ENCODE results near the gene MAGED2.

The MAGED2 gene

GRCh38 chrX:54808109-54808604 lies 612 bp downstream of the MAGED2 start:
- H4K20me1 ChIP-seq (ENCODE audit: insufficient read depth): no peaks in the 10 kb centered on the region
- H3K4me2 ChIP-seq: peak overlapping the region; percentile 63
- no peak overlapping the region for H3K27ac ChIP-seq
- peak overlapping the region; percentile 90 for H2AFZ ChIP-seq (ENCODE audit: low read depth)
- no peaks in the 10 kb centered on the region for H3K36me3 ChIP-seq (ENCODE audit: insufficient read depth)
- no peak for TF ChIP-seq CTCF (conservative IDR thresholded peaks at IDR 0.05; ENCODE audit: low read depth, low read length)
- H3K9ac ChIP-seq: peak overlapping the region; percentile 47; the same call in 1 of the 2 replicates
- H3K4me3 ChIP-seq (IDR thresholded peaks at IDR 0.05; ENCODE audit: insufficient read depth, low read depth, low read length): no peak overlapping the region
- no peaks in the 10 kb centered on the region for H3K27me3 ChIP-seq (ENCODE audit: insufficient read depth, low read depth)
- H3K4me1 ChIP-seq (ENCODE audit: low read depth, poor library complexity, severe bottlenecking): peaks cover 7% of the 10 kb centered on the region
- H3K79me2 ChIP-seq (ENCODE audit: insufficient read depth, low read depth): no peaks in the 10 kb centered on the region

- H3K4me1 ChIP-seq (ENCODE audit: low read depth, poor library complexity, severe bottlenecking): peaks cover 7% of the 10 kb centered on the region
- no peaks in the 10 kb centered on the region for H3K27me3 ChIP-seq (ENCODE audit: insufficient read depth, low read depth)
- no peak overlapping the region for H3K4me3 ChIP-seq (IDR thresholded peaks at IDR 0.05; ENCODE audit: insufficient read depth, low read depth, low read length)
- no peaks in the 10 kb centered on the region for H3K36me3 ChIP-seq (ENCODE audit: insufficient read depth)
- no peaks in the 10 kb centered on the region for H3K79me2 ChIP-seq (ENCODE audit: insufficient read depth, low read depth)
- no peaks in the 10 kb centered on the region for H4K20me1 ChIP-seq (ENCODE audit: insufficient read depth)
- H3K4me2 ChIP-seq: peak overlapping the region; percentile 94
- no peak overlapping the region for H3K27ac ChIP-seq
- H2AFZ ChIP-seq (ENCODE audit: low read depth): peak overlapping the region; percentile 90
- H3K9ac ChIP-seq: peak overlapping the region; percentile 47; the same call in 1 of the 2 replicates
- TF ChIP-seq CTCF (conservative IDR thresholded peaks at IDR 0.05; ENCODE audit: low read depth, low read length): no peak
Observed at GRCh38 chrX:54808605-54809483, 1.3 kb downstream of the MAGED2 start.

DNA sequence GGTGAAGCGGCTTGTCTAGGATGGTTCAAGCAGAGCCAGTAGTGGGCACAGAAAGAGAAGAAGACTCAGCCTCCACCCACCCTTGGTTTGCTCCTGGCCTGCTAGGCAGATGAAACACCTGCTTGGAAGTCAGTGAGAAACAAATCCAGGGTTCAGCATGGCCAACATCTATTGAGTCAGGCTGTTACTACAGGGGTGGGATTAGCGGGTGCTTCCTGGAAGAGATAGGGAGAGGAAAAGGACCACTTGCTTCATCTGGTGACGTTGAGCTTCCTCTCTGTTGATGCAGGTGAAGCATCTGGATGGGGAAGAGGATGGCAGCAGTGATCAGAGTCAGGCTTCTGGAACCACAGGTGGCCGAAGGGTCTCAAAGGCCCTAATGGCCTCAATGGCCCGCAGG lies 3.0 kb downstream of the MAGED2 start:
- Histone ChIP-seq H3K79me2 (ENCODE audit: insufficient read depth, low read depth) (no peaks in the 10 kb centered on the region), H3K36me3 (ENCODE audit: insufficient read depth) (no peaks in the 10 kb centered on the region), H2AFZ (ENCODE audit: low read depth) (no peak overlapping the region), H3K4me1 (ENCODE audit: low read depth, poor library complexity, severe bottlenecking) (peaks cover 7% of the 10 kb centered on the region), H3K4me3 (IDR thresholded peaks at IDR 0.05; ENCODE audit: insufficient read depth, low read depth, low read length) (no peak overlapping the region), H3K9ac (no peak overlapping the region), H3K27ac (no peak overlapping the region), H3K4me2 (no peak overlapping the region; the same call in 1 of the 2 replicates), H4K20me1 (ENCODE audit: insufficient read depth) (no peaks in the 10 kb centered on the region), H3K27me3 (ENCODE audit: insufficient read depth, low read depth) (no peaks in the 10 kb centered on the region)
- no peak for TF ChIP-seq CTCF (conservative IDR thresholded peaks at IDR 0.05; ENCODE audit: low read depth, low read length)

DNA sequence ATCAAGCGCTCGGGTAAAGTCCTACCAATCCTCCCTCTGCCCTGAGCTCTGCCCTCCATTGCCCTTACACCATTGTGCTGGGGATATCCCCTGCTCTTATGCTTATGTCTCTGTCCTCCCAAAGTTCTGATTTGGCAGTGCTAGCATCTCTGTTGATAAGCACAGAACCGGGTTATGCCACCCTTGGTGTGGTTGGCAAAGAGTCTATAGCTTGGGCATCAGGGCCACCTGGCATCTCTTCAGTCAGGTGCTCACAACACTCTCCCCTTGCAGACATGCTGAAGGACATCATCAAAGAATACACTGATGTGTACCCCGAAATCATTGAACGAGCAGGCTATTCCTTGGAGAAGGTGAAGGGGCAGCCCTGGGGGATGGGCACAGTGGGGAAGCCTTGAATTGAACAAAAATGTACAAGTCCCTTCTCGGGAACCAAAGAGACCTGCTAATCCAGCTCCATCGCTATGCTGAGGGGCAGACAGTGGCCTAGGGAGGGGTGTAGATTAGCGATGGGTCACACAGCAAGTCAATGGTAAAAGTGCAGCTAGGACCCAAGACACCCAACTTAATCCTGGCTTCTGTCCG lies 3.8 kb downstream of the MAGED2 start:
- H3K36me3 ChIP-seq (ENCODE audit: insufficient read depth): no peaks in the 10 kb centered on the region
- H2AFZ ChIP-seq (ENCODE audit: low read depth): no peak overlapping the region
- H3K9ac ChIP-seq: no peak overlapping the region

More for the DNA sequence above, 3.8 kb downstream of the MAGED2 start:
- Histone ChIP-seq H3K4me1 (ENCODE audit: low read depth, poor library complexity, severe bottlenecking) (peaks cover 7% of the 10 kb centered on the region), H3K4me3 (IDR thresholded peaks at IDR 0.05; ENCODE audit: insufficient read depth, low read depth, low read length) (no peak overlapping the region), H3K27me3 (ENCODE audit: insufficient read depth, low read depth) (no peaks in the 10 kb centered on the region), H3K79me2 (ENCODE audit: insufficient read depth, low read depth) (no peaks in the 10 kb centered on the region), H4K20me1 (ENCODE audit: insufficient read depth) (no peaks in the 10 kb centered on the region), H3K4me2 (no peak overlapping the region), H3K27ac (no peak overlapping the region)
- no peak for TF ChIP-seq CTCF (conservative IDR thresholded peaks at IDR 0.05; ENCODE audit: low read depth, low read length)
